GM23248 (cell line): ENCODE data around the gene DOCK9. TPM values are rescaled to one million over a fixed set of nuclear protein-coding genes. Genes with fewer than 3 reads are reported as not detected.

Experiments
- DNase-seq: peaks from one replicate; pipeline ENCODE4 v3.0.0-alpha.2; 2015
- H2AFZ ChIP-seq: fragments of 200-600 bp; sonication (generic); 2 replicates; pipeline ENCODE4 v1.6.1; 2016; ENCODE audit warnings: antibody characterized with exemption
- H3F3A ChIP-seq: fragments of 200-600 bp; sonication (generic); 2 replicates; pipeline ENCODE4 v1.6.1; 2016; ENCODE audit warnings: mild to moderate bottlenecking, antibody characterized with exemption, mixed run types; ENCODE audit not compliant: insufficient read depth
- H3K27ac ChIP-seq: fragments of 200-600 bp; sonication (generic); 2 replicates; pipeline ENCODE4 v1.5.1; 2016; ENCODE audit warnings: mild to moderate bottlenecking
- H3K27me3 ChIP-seq: fragments of 200-600 bp; sonication (generic); replicated peaks from 2 replicates; pipeline ENCODE4 v1.6.1; 2016; ENCODE audit warnings: mild to moderate bottlenecking; ENCODE audit not compliant: insufficient read depth
- H3K36me3 ChIP-seq: fragments of 200-600 bp; sonication (generic); 2 replicates; pipeline ENCODE4 v1.6.1; 2016; ENCODE audit warnings: low read depth, mild to moderate bottlenecking
- H3K4me1 ChIP-seq: fragments of 200-600 bp; sonication (generic); 2 replicates; pipeline ENCODE4 v1.6.1; 2016; ENCODE audit warnings: mild to moderate bottlenecking; ENCODE audit not compliant: insufficient read depth
- H3K4me2 ChIP-seq: fragments of 200-600 bp; sonication (generic); one replicate; pipeline ENCODE4 v1.6.1; 2016; ENCODE audit warnings: mild to moderate bottlenecking; ENCODE audit not compliant: unreplicated experiment
- H3K4me3 ChIP-seq: fragments of 200-600 bp; sonication (generic); 2 replicates; pipeline ENCODE4 v1.5.1; 2016; ENCODE audit warnings: mild to moderate bottlenecking
- H3K79me2 ChIP-seq: fragments of 200-600 bp; sonication (generic); 2 replicates; pipeline ENCODE4 v1.6.1; 2016; ENCODE audit warnings: mild to moderate bottlenecking; ENCODE audit not compliant: insufficient read depth
- H3K9ac ChIP-seq: fragments of 200-600 bp; sonication (generic); 2 replicates; pipeline ENCODE4 v1.6.1; 2016; ENCODE audit warnings: mild to moderate bottlenecking
- H3K9me2 ChIP-seq: fragments of 200-600 bp; sonication (generic); 2 replicates; pipeline ENCODE4 v1.6.1; 2016; ENCODE audit warnings: mixed run types, mild to moderate bottlenecking, moderate library complexity; ENCODE audit not compliant: insufficient read depth
- H3K9me3 ChIP-seq: fragments of 200-600 bp; sonication (generic); one replicate; pipeline ENCODE4 v1.6.1; 2017; ENCODE audit warnings: low read depth
- H4K20me1 ChIP-seq: fragments of 200-600 bp; sonication (generic); 2 replicates; pipeline ENCODE4 v1.6.0; 2016; ENCODE audit not compliant: insufficient read depth
- EZH2 ChIP-seq: fragments of 200-600 bp; sonication (generic); IDR thresholded peaks from 2 replicates; pipeline ENCODE4 v1.6.1; 2018; ENCODE audit warnings: antibody characterized with exemption, mild to moderate bottlenecking; ENCODE audit not compliant: insufficient read depth, poor library complexity, severe bottlenecking
- EZH2phosphoT487 ChIP-seq: fragments of 200-600 bp; sonication (generic); IDR thresholded peaks from 2 replicates; pipeline ENCODE4 v1.6.1; 2018; ENCODE audit warnings: antibody characterized with exemption, moderate library complexity, mild to moderate bottlenecking, low read depth; ENCODE audit not compliant: insufficient read depth
- WGBS, 2 experiments: methylation state at CpG; one replicate each; pipeline ENCODE4 v1.1.6; 2015 to 2017; ENCODE audit warnings: low lambda C conversion rate in 2 of 2, low coverage in 1 of 2; ENCODE audit errors: missing lambda C conversion rate in 2 of 2; 5-methylcytosine and 5-hydroxymethylcytosine counted together
- in situ Hi-C: fragments of 300-500 bp; cut with MboI; formaldehyde crosslinking; loops from 2 replicates; pipeline ENCODE4 v1.15.0; 2020
- polyA plus RNA-seq: library from polyadenylated mRNA; unstranded; fragments of >200 nt; fragmentation: Nextera tagmentation; extraction: Ambion mirVana; gene quantifications from 2 replicates; pipeline ENCODE4 v1.2.1, GENCODE V29; 2016
- total RNA-seq: library from RNA; depleted of rRNA; stranded (reverse); fragments of >200 nt; shearing (Covaris generic); gene quantifications from 2 replicates; pipeline ENCODE4 v1.2.3, GENCODE V29; 2014

DOCK9 gene
- total and polyA plus RNA-seq, 2 experiments from 2014 or later: 3.2 to 21.2 TPM

DNA sequence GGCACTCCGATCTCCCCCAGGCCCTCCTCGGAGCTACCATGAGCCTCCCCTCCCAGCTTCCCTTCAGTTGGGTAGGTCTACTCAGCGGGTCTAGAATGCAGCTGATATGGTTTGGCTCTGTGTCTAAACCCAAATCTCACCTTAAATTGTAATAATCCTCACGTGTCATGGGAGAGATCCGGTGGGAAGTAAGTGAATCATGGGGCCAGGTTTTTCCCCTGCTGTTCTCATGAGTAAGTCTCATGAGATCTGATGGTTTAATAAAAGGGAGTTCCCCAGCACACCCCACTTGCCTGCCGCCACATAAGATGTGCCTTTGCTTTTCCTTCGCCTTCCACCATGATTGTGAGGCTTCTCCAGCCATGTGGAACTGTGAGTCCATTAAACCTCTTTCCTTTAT is 14.5 kb upstream of the DOCK9 start:
- H3K27me3 ChIP-seq: no peaks in the 10 kb centered on the region
- no peak overlapping the region for H3K4me3 ChIP-seq
- no peaks in the 10 kb centered on the region for H4K20me1 ChIP-seq
- no peak overlapping the region for H3K27ac ChIP-seq
- no peaks in the 10 kb centered on the region for H3K9me3 ChIP-seq
- in situ Hi-C loops: no loop called here
- H3K9ac ChIP-seq: no peak overlapping the region
- H3K9me2 ChIP-seq: no peaks in the 10 kb centered on the region
- no peaks in the 10 kb centered on the region for H3K36me3 ChIP-seq
- H2AFZ ChIP-seq: no peak overlapping the region
- H3K4me2 ChIP-seq: no peak overlapping the region
- no peaks in the 10 kb centered on the region for H3K79me2 ChIP-seq
- H3F3A ChIP-seq: no peaks in the 10 kb centered on the region
- no peak for DNase-seq
- no peak for TF ChIP-seq EZH2
- TF ChIP-seq EZH2phosphoT487: no peak
- H3K4me1 ChIP-seq: peaks cover 2% of the 10 kb centered on the region; the same call in 1 of the 2 replicates
- WGBS, 2 experiments: 75 to 78% methylated on average over 7 of the region's 7 CpGs

DNA sequence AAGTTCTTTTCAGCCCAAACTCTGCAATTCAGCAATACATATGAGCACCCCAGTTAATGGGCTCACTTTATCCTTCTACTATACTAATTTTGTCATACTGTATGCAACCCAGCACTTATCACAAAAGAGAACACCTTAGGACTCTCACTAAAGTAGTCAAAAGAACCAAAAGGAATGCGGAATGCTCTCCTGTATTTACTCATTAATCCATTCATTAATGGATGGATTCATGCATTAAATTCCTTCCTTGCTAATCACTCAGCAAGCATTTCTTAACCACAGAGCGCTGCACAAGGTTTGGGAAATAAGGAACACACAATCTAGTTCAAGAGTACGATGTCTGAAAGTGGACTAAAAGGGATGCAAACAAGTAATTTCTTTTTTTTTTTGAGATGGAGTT is 12.8 kb upstream of the DOCK9 start:
- H3F3A ChIP-seq: no peaks in the 10 kb centered on the region
- no peaks in the 10 kb centered on the region for H3K27me3 ChIP-seq
- no peak overlapping the region for H3K4me3 ChIP-seq
- H3K9me3 ChIP-seq: no peaks in the 10 kb centered on the region
- no peak overlapping the region for H2AFZ ChIP-seq
- no peak overlapping the region for H3K27ac ChIP-seq
- DNase-seq: no peak
- H3K36me3 ChIP-seq: no peaks in the 10 kb centered on the region
- no peak overlapping the region for H3K4me2 ChIP-seq
- H3K9me2 ChIP-seq: no peaks in the 10 kb centered on the region
- H3K4me1 ChIP-seq: no peaks in the 10 kb centered on the region
- TF ChIP-seq EZH2 (no peak), EZH2phosphoT487 (no peak)
- H4K20me1 ChIP-seq: no peaks in the 10 kb centered on the region
- no peaks in the 10 kb centered on the region for H3K79me2 ChIP-seq
- 98 to 100% methylated on average over 3 of the region's 3 CpGs for WGBS, 2 experiments
- H3K9ac ChIP-seq: no peak overlapping the region
- in situ Hi-C loops: no loop called here

DNA sequence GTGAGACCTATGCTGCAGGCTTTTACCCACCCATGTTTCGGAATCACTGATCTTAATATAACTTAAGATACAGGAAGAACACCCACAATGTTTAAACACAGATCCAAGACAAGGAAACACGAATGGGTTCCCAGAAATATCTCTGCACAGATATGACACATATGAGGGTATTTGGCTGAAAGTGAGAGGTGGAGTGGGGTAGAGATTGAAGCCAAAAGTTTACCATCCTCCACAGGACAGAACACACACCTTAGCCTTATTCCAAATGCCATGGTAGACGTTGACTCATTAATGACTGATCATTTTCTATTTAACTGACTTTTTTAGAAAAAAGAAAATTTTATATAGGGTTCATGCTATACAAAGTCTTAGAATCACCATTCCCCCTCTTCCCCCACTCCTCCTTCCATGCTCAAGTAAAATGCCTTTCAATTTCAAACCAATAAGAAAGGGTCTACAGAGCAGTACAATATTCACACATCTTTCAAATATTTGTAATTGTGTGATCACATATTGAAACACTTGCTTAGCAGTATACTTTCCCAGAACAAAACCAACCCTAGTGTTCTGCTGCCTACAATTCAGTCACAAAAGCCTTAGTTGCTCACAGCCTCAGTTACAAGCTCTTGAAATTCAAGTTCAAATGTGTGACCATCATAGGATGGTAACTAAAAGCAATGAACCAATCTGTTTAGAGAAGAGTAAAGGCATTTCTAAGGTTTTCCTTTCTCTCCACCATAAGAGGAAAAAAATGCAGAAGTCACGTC is 11.8 kb upstream of the DOCK9 start:
- H3K9me3 ChIP-seq: no peaks in the 10 kb centered on the region
- in situ Hi-C loops: no loop called here
- no peaks in the 10 kb centered on the region for H3K79me2 ChIP-seq
- H3K9me2 ChIP-seq: no peaks in the 10 kb centered on the region
- H4K20me1 ChIP-seq: no peaks in the 10 kb centered on the region
- DNase-seq: no peak
- H3K4me2 ChIP-seq: no peak overlapping the region
- H3K27me3 ChIP-seq: no peaks in the 10 kb centered on the region
- H2AFZ ChIP-seq: no peak overlapping the region
- H3K4me3 ChIP-seq: no peak overlapping the region
- no peak for TF ChIP-seq EZH2
- TF ChIP-seq EZH2phosphoT487: no peak
- WGBS, 2 experiments: 79 to 81% methylated on average over 4 of the region's 4 CpGs
- H3K36me3 ChIP-seq: no peaks in the 10 kb centered on the region
- H3K9ac ChIP-seq: no peak overlapping the region
- no peaks in the 10 kb centered on the region for H3F3A ChIP-seq
- no peak overlapping the region for H3K27ac ChIP-seq
- H3K4me1 ChIP-seq: no peaks in the 10 kb centered on the region

DNA sequence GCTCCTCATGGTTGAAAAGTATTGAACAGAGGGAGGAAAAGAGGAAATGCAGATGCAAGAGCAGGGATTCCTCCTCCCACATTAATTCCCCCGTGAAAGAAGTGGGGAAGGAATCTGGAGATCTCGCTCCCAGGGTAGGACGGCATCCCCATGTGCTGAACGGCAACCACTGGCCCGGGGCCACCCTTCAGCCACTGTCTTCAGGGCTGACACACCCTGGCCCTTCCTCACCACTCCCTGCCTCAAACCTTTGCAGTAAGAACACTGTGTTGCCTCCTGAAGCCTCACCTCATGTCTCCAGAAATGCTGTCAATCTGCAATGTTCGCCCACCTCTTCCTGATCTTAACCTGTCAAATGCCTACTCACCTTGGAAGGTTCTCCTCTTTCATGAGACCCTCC is 10.9 kb upstream of the DOCK9 start:
- Histone ChIP-seq H3K4me2 (no peak overlapping the region), H3K27me3 (no peaks in the 10 kb centered on the region), H3K36me3 (no peaks in the 10 kb centered on the region), H3K4me3 (no peak overlapping the region), H3K9me3 (no peaks in the 10 kb centered on the region), H3K9me2 (no peaks in the 10 kb centered on the region), H3K27ac (no peak overlapping the region), H3K9ac (no peak overlapping the region), H4K20me1 (no peaks in the 10 kb centered on the region), H3K79me2 (no peaks in the 10 kb centered on the region), H3F3A (no peaks in the 10 kb centered on the region), H2AFZ (no peak overlapping the region), H3K4me1 (no peaks in the 10 kb centered on the region)
- 84 to 89% methylated on average over 6 of the region's 6 CpGs for WGBS, 2 experiments
- DNase-seq: no peak
- in situ Hi-C loops: no loop called here
- TF ChIP-seq EZH2phosphoT487 (no peak), EZH2 (no peak)

DNA sequence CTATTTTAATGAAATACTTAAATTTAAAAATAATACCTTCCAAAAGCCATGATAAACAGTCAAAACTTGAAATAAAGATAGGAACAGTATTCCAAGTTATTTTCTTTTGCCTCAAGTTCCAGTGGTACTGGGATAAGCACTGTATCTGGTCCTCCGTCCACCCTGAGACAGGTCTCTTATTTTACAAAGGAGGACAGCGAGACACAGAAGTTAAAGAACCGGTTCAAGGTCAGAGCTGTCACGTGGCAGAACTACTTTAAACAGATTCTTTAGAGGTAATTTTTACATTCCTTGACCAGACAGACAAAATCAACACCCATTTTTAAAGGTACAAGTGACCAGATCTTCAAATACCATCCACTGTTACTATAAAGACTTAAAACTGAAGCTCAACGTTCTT is 10.4 kb upstream of the DOCK9 start:
- no peak overlapping the region for H3K4me3 ChIP-seq
- no peaks in the 10 kb centered on the region for H3K9me3 ChIP-seq
- in situ Hi-C loops: no loop called here
- no peak for DNase-seq
- H3K4me2 ChIP-seq: no peak overlapping the region
- H3K9me2 ChIP-seq: no peaks in the 10 kb centered on the region
- H3K79me2 ChIP-seq: no peaks in the 10 kb centered on the region
- no peak overlapping the region for H3K9ac ChIP-seq
- no peaks in the 10 kb centered on the region for H3F3A ChIP-seq
- no peaks in the 10 kb centered on the region for H3K36me3 ChIP-seq
- TF ChIP-seq EZH2: no peak
- no peak for TF ChIP-seq EZH2phosphoT487
- no peak overlapping the region for H3K27ac ChIP-seq
- 91 to 92% methylated on average over 5 of the region's 5 CpGs for WGBS, 2 experiments
- no peaks in the 10 kb centered on the region for H3K4me1 ChIP-seq
- no peaks in the 10 kb centered on the region for H3K27me3 ChIP-seq
- no peak overlapping the region for H2AFZ ChIP-seq
- H4K20me1 ChIP-seq: no peaks in the 10 kb centered on the region
